GM13977 (cell line): ENCODE measurements around the gene SCEL.
"Not testable (repeated sequence)": the region's sequence is repeated elsewhere in the genome, so short reads cannot be mapped to it uniquely, and the experiment has no call there.

Experiments used
- DNase-seq: peaks from one replicate; pipeline ENCODE4 v3.0.0; 2012; ENCODE audit warnings: low spot score
- CTCF ChIP-seq: IDR thresholded peaks from 2 replicates; pipeline ENCODE4 v1.5.1; 2012; ENCODE audit warnings: mild to moderate bottlenecking, control low read depth; ENCODE audit not compliant: insufficient read depth; ENCODE audit errors: extremely low read depth, missing control alignments
- in situ Hi-C: fragments of 300-500 bp; cut with MboI; formaldehyde crosslinking; loops from one replicate; pipeline ENCODE4 v1.12.0; 2022; ENCODE audit warnings: low sequenced_read_pairs, low pct_unique_long_range_greater_than_20kb, mixed read lengths, inconsistent platforms; ENCODE audit not compliant: unreplicated experiment

SCEL gene

DNA sequence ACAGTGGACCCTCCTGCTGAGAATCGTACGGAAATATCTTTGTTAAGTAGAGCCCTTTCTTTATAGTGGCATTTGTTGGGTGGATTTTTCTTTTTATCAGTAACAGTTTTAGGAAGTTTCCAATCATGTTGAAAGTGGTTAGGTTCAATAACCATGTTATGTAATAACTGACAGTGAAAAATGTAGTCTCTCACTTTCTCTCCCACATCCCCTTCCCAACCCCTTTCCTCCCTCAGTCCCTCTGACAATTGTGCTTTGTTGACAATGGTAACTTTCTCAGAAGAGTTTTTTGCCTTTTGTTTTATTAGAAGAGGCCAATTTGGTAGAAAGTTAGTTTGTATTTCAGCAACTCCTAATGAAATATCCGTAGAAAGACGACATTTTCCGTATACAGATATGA is 84.1 kb downstream of the SCEL start:
- no peak for DNase-seq
- in situ Hi-C loops, result no loop called here
- TF ChIP-seq CTCF, result no peak

DNA sequence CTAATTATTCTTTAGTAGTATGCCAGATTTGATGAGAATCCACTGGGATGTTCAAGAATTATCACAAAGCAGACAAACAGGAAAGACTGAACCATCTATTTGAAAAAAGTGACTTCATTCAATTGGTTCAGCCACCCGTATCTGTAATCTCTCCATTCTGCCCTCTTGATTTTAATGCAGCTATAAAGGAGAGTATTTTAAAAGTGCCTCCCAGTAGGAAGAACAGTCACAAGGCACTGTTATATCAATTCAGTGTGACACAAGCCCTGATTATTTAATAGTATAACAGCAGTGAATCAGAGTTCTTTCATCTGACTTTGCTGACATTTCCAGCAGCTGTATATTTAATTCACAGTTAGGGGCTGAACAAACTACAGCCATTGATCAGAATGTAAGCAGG is 84.6 kb downstream of the SCEL start:
- no peak for DNase-seq
- in situ Hi-C loops, result no loop called here
- no peak for TF ChIP-seq CTCF

- in situ Hi-C loops, result no loop called here
- no peak for TF ChIP-seq CTCF
- DNase-seq, result no peak
These were observed 88.3 kb downstream of the SCEL start for GRCh38 chr13:77623806-77624205.

DNA sequence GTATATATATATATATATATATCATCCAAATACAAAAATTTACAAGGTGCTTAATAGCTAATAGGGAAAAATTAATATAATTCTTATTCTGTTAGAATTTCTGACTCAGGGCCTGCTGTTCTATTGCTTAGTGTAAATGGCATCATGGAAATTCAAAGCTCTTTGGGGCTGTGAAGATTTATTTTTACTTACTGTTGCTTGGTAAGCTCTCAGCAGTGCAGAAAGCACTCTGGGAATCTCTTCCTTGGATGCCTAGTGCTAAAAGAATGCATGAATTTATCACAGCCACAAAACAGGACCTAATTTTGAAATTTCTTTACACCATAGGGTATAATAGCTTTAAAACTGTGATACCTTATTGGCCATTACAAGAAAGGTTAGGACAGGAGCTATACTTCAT is 92.7 kb downstream of the SCEL start:
- no peak for TF ChIP-seq CTCF

DNA sequence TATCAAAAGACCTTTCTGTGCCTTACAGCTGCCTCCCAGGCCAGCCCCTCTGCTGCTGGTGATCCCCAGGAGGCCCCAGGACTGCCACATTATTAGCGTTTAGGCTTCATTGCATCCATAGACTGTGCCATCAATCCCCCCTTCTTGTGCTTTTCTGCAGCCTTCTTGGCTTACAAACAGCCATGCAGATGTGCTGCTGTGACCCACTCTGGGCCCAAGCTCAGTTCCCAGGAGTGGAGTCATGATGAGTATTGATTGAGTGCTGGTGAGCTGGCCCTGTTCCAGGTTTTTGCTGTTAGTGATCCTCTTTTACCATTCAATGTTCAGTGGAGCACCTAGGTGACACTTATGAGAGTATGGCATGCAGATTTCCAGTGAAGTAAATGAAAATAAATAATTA is 102.1 kb downstream of the SCEL start:
- TF ChIP-seq CTCF, result no peak
- DNase-seq, result no peak
- in situ Hi-C loops, result no loop called here

More for the DNA sequence above, 92.7 kb downstream of the SCEL start:
- in situ Hi-C loops, result no loop called here
- DNase-seq, result no peak

DNA sequence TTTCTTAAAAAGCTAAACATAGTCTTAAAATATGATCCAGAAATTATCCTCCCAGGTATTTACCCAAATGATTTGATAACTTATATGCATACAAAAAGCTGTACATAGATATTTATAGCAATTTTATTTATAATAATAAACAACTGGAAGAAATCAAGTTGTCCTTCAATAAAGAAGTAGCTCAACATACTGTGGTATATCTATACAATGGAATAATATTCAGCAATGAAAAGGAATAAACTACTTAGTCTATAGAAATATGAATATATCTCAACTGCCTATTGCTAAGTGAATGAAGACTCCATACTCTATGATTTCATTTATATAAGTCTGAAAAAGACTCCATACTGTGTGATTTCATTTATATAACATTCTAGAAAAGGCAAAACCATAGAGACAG is 114.9 kb downstream of the SCEL start:
- in situ Hi-C loops, result no loop called here
- no peak for TF ChIP-seq CTCF
- DNase-seq, result no peak

GRCh38 chr13:77653301-77653700 is 117.8 kb downstream of the SCEL start:
- in situ Hi-C loops, result no loop called here
- DNase-seq, result no peak

DNA sequence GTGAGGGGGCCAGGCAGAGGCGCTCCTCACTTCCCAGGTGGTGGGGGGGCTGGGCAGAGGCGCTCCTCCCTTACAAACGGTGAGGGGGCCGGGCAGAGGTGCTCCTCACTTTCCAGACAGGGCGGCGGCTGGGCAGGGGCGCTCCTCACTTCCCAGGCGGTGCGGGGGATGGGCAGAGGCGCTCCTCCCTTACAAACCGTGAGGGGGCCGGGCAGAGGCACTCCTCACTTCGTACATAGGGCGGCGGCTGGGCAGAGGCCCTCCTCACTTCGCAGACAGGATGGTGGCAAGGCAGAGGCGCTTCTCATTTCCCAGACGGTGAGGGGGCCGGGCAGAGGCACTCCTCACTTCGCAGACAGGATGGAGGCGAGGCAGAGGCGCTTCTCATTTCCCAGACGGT is 124.5 kb downstream of the SCEL start:
- DNase-seq, in situ Hi-C loops: not testable (repeated sequence)

More at GRCh38 chr13:77653301-77653700, 117.8 kb downstream of the SCEL start:
- TF ChIP-seq CTCF, result no peak
